Measurements from ENCODE around the gene THAP3. TPM values are rescaled to one million over a fixed set of nuclear protein-coding genes. Genes with fewer than 3 reads are reported as not detected.
A peak's percentile ranks its signal among the peaks of the same experiment; 100 is the strongest.

The THAP3 gene
- 10 to 100 TPM; 13.1 to 24.1 (median 17.8) TPM for polyA plus RNA-seq (ENCODE audit: insufficient read depth in 1 of 5, insufficient read length in 5 of 5, low replicate concordance in 1 of 5)
- long read RNA-seq, donor 1, partial matches to known transcripts, result 8 of 8 reads
- long read RNA-seq, donor 1, other reads (novel, unspliced or antisense), result 0 of 8 reads
- long read RNA-seq, donor 2, partial matches to known transcripts, result 8 of 13 reads
- long read RNA-seq, donor 2, other reads (novel, unspliced or antisense), result 0 of 13 reads
- long read RNA-seq, donor 3, partial matches to known transcripts, result 16 of 19 reads
- long read RNA-seq, donor 3, other reads (novel, unspliced or antisense), result 0 of 19 reads
- long read RNA-seq, donor 4, partial matches to known transcripts, result 8 of 9 reads
- long read RNA-seq, donor 4, other reads (novel, unspliced or antisense), result 0 of 9 reads
- long read RNA-seq, donor 5, partial matches to known transcripts, result 13 of 17 reads
- long read RNA-seq, donor 5, other reads (novel, unspliced or antisense), result 0 of 17 reads
- long read RNA-seq, donor 6, partial matches to known transcripts, result 15 of 15 reads
- long read RNA-seq, donor 6, other reads (novel, unspliced or antisense), result 0 of 15 reads
- long read RNA-seq, donor 7, partial matches to known transcripts, result 6 of 12 reads
- long read RNA-seq, donor 7, other reads (novel, unspliced or antisense), result 0 of 12 reads
- long read RNA-seq, donor 8, partial matches to known transcripts, result 8 of 8 reads
- long read RNA-seq, donor 8, other reads (novel, unspliced or antisense), result 0 of 8 reads

GRCh38 chr1:6624710-6625583 is at the start of gene THAP3:
THAP3 (plus strand) TSS chr1:6624868; CDS start chr1:6625219, 351 bp downstream.
- DNase-seq, result peak; percentile 75 to 84

GRCh38 chr1:6577831-6578525 is 46.7 kb upstream of the THAP3 start:
- DNase-seq, result no peak

- DNase-seq, result no peak
Observed at GRCh38 chr1:6578624-6579373, 45.9 kb upstream of the THAP3 start.

GRCh38 chr1:6579374-6580118 is 45.1 kb upstream of the THAP3 start, which contains the start of gene ZBTB48:
ZBTB48 (plus strand) TSS chr1:6579994; CDS start chr1:6580610, 616 bp downstream.
- peak; percentile 99 for DNase-seq

- DNase-seq, result no peak
Observed at GRCh38 chr1:6580119-6580592, 44.5 kb upstream of the THAP3 start.

GRCh38 chr1:6580593-6581409 is 43.9 kb upstream of the THAP3 start:
- DNase-seq, result no peak

- no peak for DNase-seq
Observed at GRCh38 chr1:6581561-6582305, 42.9 kb upstream of the THAP3 start.

GRCh38 chr1:6582370-6582769 is 42.3 kb upstream of the THAP3 start:
- no peak for DNase-seq

GRCh38 chr1:6584126-6585080 is 40.3 kb upstream of the THAP3 start:
- no peak for DNase-seq

GRCh38 chr1:6585081-6585722 is 39.5 kb upstream of the THAP3 start:
- DNase-seq, result no peak

GRCh38 chr1:6585841-6586240 is 38.8 kb upstream of the THAP3 start:
- DNase-seq, result no peak

GRCh38 chr1:6586404-6586816 is 38.3 kb upstream of the THAP3 start:
- no peak for DNase-seq

- DNase-seq, result no peak
Observed at GRCh38 chr1:6587261-6588005, 37.2 kb upstream of the THAP3 start.

- no peak for DNase-seq
Observed at GRCh38 chr1:6588128-6588892, 36.4 kb upstream of the THAP3 start.
